HCT116 (cell line): ENCODE results near the gene UBTF.

Experiments
- ATF3 ChIP-seq: IDR thresholded peaks from 2 replicates; pipeline ENCODE4 v1.6.1; 2012
- CEBPB ChIP-seq: IDR thresholded peaks from 2 replicates; pipeline ENCODE4 v1.6.1; 2012; ENCODE audit warnings: low read depth
- EGR1 ChIP-seq: IDR thresholded peaks from 2 replicates; pipeline ENCODE4 v1.6.1; 2012; ENCODE audit warnings: low read depth
- EZH2 ChIP-seq: fragments of 200-600 bp; sonication (generic); IDR thresholded peaks from 2 replicates; pipeline ENCODE4 v1.6.1; 2017; ENCODE audit warnings: antibody characterized with exemption, mixed run types
- MAX ChIP-seq: IDR thresholded peaks from 2 replicates; pipeline ENCODE4 v1.6.1; 2012
- POLR2A ChIP-seq: IDR thresholded peaks from 2 replicates; pipeline ENCODE4 v1.7.0; 2011; ENCODE audit warnings: borderline replicate concordance; ENCODE audit not compliant: insufficient read depth, insufficient read length; ENCODE audit errors: extremely low read depth
- POLR2AphosphoS5 ChIP-seq: IDR thresholded peaks from 2 replicates; pipeline ENCODE4 v1.6.1; 2011; ENCODE audit warnings: mild to moderate bottlenecking, low read depth, low read length, moderate library complexity
- RAD21 ChIP-seq: IDR thresholded peaks from 2 replicates; pipeline ENCODE4 v1.6.1; 2012; ENCODE audit warnings: low read depth, mild to moderate bottlenecking
- SP1 ChIP-seq: IDR thresholded peaks from 2 replicates; pipeline ENCODE4 v1.6.1; 2012; ENCODE audit warnings: low read depth
- ZFX ChIP-seq: fragments of 450-650 bp; IDR thresholded peaks from 2 replicates; pipeline ENCODE4 v1.6.1; 2017
- TF ChIP-seq, protein P1 (sequence below), 3 experiments: fragments of 200-600 bp in 1 of 3; sonication (generic) in 1 of 3; IDR thresholded peaks in 2 of 3; conservative IDR thresholded peaks in 1 of 3; 2 replicates each; pipeline ENCODE4 v1.5.1; 2012 to 2017; ENCODE audit warnings: low read depth in 2 of 3, low read length in 2 of 3, antibody characterized with exemption in 1 of 3, borderline replicate concordance in 1 of 3, control low read depth in 1 of 3, mild to moderate bottlenecking in 1 of 3, mixed read lengths in 1 of 3, mixed run types in 1 of 3, moderate library complexity in 1 of 3; ENCODE audit not compliant: insufficient read depth in 1 of 3
- TF ChIP-seq, protein P2 (sequence below): IDR thresholded peaks from 2 replicates; pipeline ENCODE4 v1.6.1; 2012; ENCODE audit warnings: low read depth

GRCh38 chr17:44267165-44267455 is 47.6 kb upstream of the UBTF start:
- TF ChIP-seq CEBPB, result no peak
- TF ChIP-seq, protein P1, sequence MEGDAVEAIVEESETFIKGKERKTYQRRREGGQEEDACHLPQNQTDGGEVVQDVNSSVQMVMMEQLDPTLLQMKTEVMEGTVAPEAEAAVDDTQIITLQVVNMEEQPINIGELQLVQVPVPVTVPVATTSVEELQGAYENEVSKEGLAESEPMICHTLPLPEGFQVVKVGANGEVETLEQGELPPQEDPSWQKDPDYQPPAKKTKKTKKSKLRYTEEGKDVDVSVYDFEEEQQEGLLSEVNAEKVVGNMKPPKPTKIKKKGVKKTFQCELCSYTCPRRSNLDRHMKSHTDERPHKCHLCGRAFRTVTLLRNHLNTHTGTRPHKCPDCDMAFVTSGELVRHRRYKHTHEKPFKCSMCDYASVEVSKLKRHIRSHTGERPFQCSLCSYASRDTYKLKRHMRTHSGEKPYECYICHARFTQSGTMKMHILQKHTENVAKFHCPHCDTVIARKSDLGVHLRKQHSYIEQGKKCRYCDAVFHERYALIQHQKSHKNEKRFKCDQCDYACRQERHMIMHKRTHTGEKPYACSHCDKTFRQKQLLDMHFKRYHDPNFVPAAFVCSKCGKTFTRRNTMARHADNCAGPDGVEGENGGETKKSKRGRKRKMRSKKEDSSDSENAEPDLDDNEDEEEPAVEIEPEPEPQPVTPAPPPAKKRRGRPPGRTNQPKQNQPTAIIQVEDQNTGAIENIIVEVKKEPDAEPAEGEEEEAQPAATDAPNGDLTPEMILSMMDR (IDR thresholded peaks at IDR 0.05 in 2 of 3, conservative IDR thresholded peaks at IDR 0.05 in 1 of 3; ENCODE audit: borderline replicate concordance in 1 of 3, insufficient read depth in 1 of 3, low read depth in 2 of 3, low read length in 2 of 3), result no peak
- TF ChIP-seq POLR2AphosphoS5, result no peak
- TF ChIP-seq POLR2A, result no peak
- TF ChIP-seq EZH2, result no peak
- TF ChIP-seq EGR1, result no peak
- no peak for TF ChIP-seq SP1
- TF ChIP-seq, protein P2, sequence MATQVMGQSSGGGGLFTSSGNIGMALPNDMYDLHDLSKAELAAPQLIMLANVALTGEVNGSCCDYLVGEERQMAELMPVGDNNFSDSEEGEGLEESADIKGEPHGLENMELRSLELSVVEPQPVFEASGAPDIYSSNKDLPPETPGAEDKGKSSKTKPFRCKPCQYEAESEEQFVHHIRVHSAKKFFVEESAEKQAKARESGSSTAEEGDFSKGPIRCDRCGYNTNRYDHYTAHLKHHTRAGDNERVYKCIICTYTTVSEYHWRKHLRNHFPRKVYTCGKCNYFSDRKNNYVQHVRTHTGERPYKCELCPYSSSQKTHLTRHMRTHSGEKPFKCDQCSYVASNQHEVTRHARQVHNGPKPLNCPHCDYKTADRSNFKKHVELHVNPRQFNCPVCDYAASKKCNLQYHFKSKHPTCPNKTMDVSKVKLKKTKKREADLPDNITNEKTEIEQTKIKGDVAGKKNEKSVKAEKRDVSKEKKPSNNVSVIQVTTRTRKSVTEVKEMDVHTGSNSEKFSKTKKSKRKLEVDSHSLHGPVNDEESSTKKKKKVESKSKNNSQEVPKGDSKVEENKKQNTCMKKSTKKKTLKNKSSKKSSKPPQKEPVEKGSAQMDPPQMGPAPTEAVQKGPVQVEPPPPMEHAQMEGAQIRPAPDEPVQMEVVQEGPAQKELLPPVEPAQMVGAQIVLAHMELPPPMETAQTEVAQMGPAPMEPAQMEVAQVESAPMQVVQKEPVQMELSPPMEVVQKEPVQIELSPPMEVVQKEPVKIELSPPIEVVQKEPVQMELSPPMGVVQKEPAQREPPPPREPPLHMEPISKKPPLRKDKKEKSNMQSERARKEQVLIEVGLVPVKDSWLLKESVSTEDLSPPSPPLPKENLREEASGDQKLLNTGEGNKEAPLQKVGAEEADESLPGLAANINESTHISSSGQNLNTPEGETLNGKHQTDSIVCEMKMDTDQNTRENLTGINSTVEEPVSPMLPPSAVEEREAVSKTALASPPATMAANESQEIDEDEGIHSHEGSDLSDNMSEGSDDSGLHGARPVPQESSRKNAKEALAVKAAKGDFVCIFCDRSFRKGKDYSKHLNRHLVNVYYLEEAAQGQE, result no peak
- TF ChIP-seq RAD21, result no peak
- no peak for TF ChIP-seq MAX
- TF ChIP-seq ATF3, result no peak
- no peak for TF ChIP-seq ZFX
